H1 (cell line): ENCODE data around the gene BNC2.

Experiments
- CEBPB ChIP-seq: IDR thresholded peaks from 2 replicates; pipeline ENCODE4 v1.6.1; 2012; ENCODE audit warnings: low read depth, low read length
- CREB1 ChIP-seq: IDR thresholded peaks from 2 replicates; pipeline ENCODE4 v1.6.1; 2012; ENCODE audit warnings: inconsistent platforms
- CTCF ChIP-seq, 3 experiments: IDR thresholded peaks; 1 replicate in 2 of 3; 2 replicates in 1 of 3; pipeline versions ENCODE4 v1.5.1 to v1.6.1; 2011; ENCODE audit warnings: low read length in 3 of 3, mild to moderate bottlenecking in 3 of 3, inconsistent platforms in 2 of 3, low read depth in 1 of 3, moderate library complexity in 1 of 3; ENCODE audit not compliant: insufficient read depth in 1 of 3; ENCODE audit errors: control extremely low read depth in 1 of 3
- EP300 ChIP-seq, 2 experiments: IDR thresholded peaks; 1 replicate in 1 of 2; 2 replicates in 1 of 2; pipeline ENCODE4 v1.6.1; 2011 to 2012; ENCODE audit warnings: low read depth in 2 of 2, low read length in 2 of 2, mild to moderate bottlenecking in 2 of 2, borderline replicate concordance in 1 of 2, inconsistent platforms in 1 of 2, moderate library complexity in 1 of 2
- FOSL1 ChIP-seq: IDR thresholded peaks from 2 replicates; pipeline ENCODE4 v1.6.1; 2011; ENCODE audit warnings: mild to moderate bottlenecking, low read depth, low read length, moderate library complexity; ENCODE audit not compliant: insufficient read depth
- JUND ChIP-seq: IDR thresholded peaks from 2 replicates; pipeline ENCODE4 v1.6.1; 2011; ENCODE audit warnings: mild to moderate bottlenecking, improper control_type of control experiment, low read length
- KDM1A ChIP-seq: fragments of 200-600, 300-600 bp; sonication (generic); IDR thresholded peaks from 2 replicates; pipeline ENCODE4 v1.7.1; 2016; ENCODE audit warnings: mild to moderate bottlenecking, low read length, borderline replicate concordance
- RNF2 ChIP-seq: fragments of 200-900, 300-1000 bp; sonication (generic); IDR thresholded peaks from 2 replicates; pipeline ENCODE4 v1.7.1; 2016; ENCODE audit warnings: borderline replicate concordance, low read depth, mild to moderate bottlenecking, antibody characterized with exemption, low read length; ENCODE audit not compliant: poor library complexity, severe bottlenecking; ENCODE audit errors: missing control alignments
- RXRA ChIP-seq: IDR thresholded peaks from 2 replicates; pipeline ENCODE4 v1.6.1; 2011; ENCODE audit warnings: low read depth, mild to moderate bottlenecking, low read length, moderate library complexity; ENCODE audit not compliant: insufficient read depth
- TAF1 ChIP-seq: IDR thresholded peaks from 2 replicates; pipeline ENCODE4 v1.6.1; 2011; ENCODE audit warnings: mild to moderate bottlenecking, low read depth, low read length
- TCF12 ChIP-seq: IDR thresholded peaks from 2 replicates; pipeline ENCODE4 v1.6.1; 2011; ENCODE audit warnings: low read depth, mild to moderate bottlenecking, low read length
- YY1 ChIP-seq: IDR thresholded peaks from 2 replicates; pipeline ENCODE4 v1.6.1; 2011; ENCODE audit warnings: low read depth, mild to moderate bottlenecking, low read length
- ZNF274 ChIP-seq: IDR thresholded peaks from 2 replicates; pipeline ENCODE4 v1.7.0; 2012; ENCODE audit warnings: low read length, borderline replicate concordance; ENCODE audit errors: extremely low read depth

- TF ChIP-seq CEBPB (no peak), CTCF (IDR thresholded peaks at IDR 0.05; ENCODE audit: control extremely low read depth in 1 of 3, insufficient read depth in 1 of 3, low read depth in 1 of 3, low read length in 3 of 3) (no peak), CREB1 (no peak), RXRA (no peak), TAF1 (no peak), YY1 (no peak), EP300 (IDR thresholded peaks at IDR 0.05; ENCODE audit: borderline replicate concordance in 1 of 2, low read depth in 2 of 2, low read length in 2 of 2) (no peak), TCF12 (no peak), JUND (no peak), ZNF274 (no peak), RNF2 (no peak), FOSL1 (no peak), KDM1A (no peak)
Measured at GRCh38 chr9:16405421-16405820, 465.0 kb downstream of the BNC2 start.
